ENCODE data around the gene ISG15.
"Not testable (repeated sequence)": the region's sequence is repeated elsewhere in the genome, so short reads cannot be mapped to it uniquely, and the experiment has no call there.

Gene ISG15

GRCh38 chr1:995665-996633, 17.3 kb upstream of the ISG15 start:
- DNase-seq = no peak

- no peak for DNase-seq
Measured at GRCh38 chr1:996851-997712, 16.2 kb upstream of the ISG15 start.

- no peak for DNase-seq
Measured at GRCh38 chr1:997713-997992, 15.6 kb upstream of the ISG15 start.

- no peak for DNase-seq
Measured at GRCh38 chr1:997993-998744, 15.1 kb upstream of the ISG15 start.

GRCh38 chr1:998745-998994, 14.6 kb upstream of the ISG15 start:
- DNase-seq = no peak

- no peak for DNase-seq
Measured at GRCh38 chr1:998995-999724, 14.1 kb upstream of the ISG15 start.

- DNase-seq = peak; percentile 78
Measured at GRCh38 chr1:999725-1000356, 13.5 kb upstream of the ISG15 start, which contains the start of gene HES4. Gene HES4 (minus strand): TSS chr1:1000097. CDS start chr1:999973, 124 bp downstream.

GRCh38 chr1:1000357-1001056, 12.8 kb upstream of the ISG15 start:
- peak; percentile 73 for DNase-seq

GRCh38 chr1:1001057-1001783, 12.1 kb upstream of the ISG15 start:
- no peak for DNase-seq

- DNase-seq = no peak
Measured at GRCh38 chr1:1003618-1004419, 9.5 kb upstream of the ISG15 start.

- no peak for DNase-seq
Measured at GRCh38 chr1:1004420-1004779, 8.9 kb upstream of the ISG15 start.

GRCh38 chr1:1004780-1005697, 8.3 kb upstream of the ISG15 start:
- no peak for DNase-seq

GRCh38 chr1:1005774-1006304, 7.5 kb upstream of the ISG15 start:
- no peak for DNase-seq

GRCh38 chr1:1006305-1007159, 6.8 kb upstream of the ISG15 start:
- no peak for DNase-seq

GRCh38 chr1:1010131-1010530, 3.2 kb upstream of the ISG15 start:
- not testable (repeated sequence) for DNase-seq

GRCh38 chr1:1011396-1011949, 1.8 kb upstream of the ISG15 start:
- DNase-seq = no peak

- DNase-seq = not testable (repeated sequence)
Measured at GRCh38 chr1:1012736-1013104, 577 bp upstream of the ISG15 start.
